Stimulated activated naive CD4-positive, alpha-beta T cell treated with Interleukin-2 at 50 U/mL for 16 hours (primary cell): Measurements from ENCODE around the gene IL27RA.
A peak's percentile ranks its signal among the peaks of the same experiment; 100 is the strongest.
"Not testable (repeated sequence)": the region's sequence is repeated elsewhere in the genome, so short reads cannot be mapped to it uniquely, and the experiment has no call there.

Source experiments
- DNase-seq: peaks from one replicate; lab custom pipeline; 2025; lab: John Stamatoyannopoulos, UW

IL27RA gene

GRCh38 chr19:14030997-14031718 is 404 bp upstream of the IL27RA start:
- no peak for DNase-seq

- DNase-seq: no peak
Observed at GRCh38 chr19:14033946-14034345, 2.4 kb downstream of the IL27RA start.

DNA sequence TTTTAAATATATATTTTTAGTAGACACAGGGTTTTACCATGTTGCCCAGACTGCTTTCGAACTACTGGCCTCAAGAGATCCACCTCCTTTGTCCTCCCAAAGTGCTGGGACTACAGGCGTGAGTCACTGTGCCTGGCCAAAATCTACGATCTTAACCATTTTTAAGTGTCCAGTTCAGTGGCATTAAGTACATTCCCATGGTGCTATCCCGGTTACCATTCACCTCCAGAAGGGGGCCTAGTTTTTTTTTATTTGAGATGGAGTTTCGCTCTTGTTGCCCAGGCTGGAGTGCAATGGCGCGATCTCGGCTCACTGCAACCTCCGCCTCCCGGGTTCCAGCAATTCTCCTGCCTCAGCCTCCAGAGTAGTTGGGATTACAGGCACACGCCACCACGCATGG is 3.6 kb downstream of the IL27RA start:
- DNase-seq: not testable (repeated sequence)

DNA sequence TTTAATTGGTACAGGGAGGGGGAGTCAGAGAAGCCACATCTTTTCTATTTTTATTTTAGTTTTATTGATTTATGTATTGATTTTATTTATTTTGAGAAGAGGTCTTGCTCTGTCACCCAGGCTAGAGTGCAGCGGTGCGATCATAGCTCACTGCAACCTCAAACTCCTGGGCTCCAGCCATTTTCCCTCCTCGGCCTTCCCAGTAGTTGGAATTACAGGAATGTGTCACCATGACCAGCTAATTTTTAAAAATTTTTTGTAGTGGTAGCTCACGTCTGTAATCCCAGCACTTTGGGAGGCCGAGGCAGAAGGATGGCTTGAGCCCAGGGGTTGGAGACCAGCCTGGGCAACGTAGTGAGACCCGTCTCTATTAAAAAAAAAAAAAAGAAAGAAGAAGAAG is 4.1 kb downstream of the IL27RA start:
- no peak for DNase-seq

DNA sequence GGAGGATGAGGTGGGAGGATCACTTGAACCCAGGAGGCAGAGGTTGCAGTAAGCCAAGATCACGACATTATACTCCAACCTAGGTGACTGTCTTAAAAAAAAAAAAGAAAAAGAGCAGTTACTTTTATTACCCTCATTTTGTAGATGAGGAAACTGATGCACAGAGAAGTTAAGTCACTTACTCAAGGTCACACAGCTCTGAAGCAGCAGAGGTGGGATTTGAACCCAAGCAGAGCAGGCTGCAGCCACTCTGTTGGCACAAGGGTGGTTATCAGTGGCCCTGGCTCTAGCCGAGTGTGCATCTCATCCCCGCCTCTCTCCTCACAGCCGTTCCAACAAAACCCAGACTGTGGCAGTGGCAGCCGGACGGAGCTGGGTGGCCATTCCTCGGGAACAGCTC is 7.6 kb downstream of the IL27RA start:
- DNase-seq: no peak

DNA sequence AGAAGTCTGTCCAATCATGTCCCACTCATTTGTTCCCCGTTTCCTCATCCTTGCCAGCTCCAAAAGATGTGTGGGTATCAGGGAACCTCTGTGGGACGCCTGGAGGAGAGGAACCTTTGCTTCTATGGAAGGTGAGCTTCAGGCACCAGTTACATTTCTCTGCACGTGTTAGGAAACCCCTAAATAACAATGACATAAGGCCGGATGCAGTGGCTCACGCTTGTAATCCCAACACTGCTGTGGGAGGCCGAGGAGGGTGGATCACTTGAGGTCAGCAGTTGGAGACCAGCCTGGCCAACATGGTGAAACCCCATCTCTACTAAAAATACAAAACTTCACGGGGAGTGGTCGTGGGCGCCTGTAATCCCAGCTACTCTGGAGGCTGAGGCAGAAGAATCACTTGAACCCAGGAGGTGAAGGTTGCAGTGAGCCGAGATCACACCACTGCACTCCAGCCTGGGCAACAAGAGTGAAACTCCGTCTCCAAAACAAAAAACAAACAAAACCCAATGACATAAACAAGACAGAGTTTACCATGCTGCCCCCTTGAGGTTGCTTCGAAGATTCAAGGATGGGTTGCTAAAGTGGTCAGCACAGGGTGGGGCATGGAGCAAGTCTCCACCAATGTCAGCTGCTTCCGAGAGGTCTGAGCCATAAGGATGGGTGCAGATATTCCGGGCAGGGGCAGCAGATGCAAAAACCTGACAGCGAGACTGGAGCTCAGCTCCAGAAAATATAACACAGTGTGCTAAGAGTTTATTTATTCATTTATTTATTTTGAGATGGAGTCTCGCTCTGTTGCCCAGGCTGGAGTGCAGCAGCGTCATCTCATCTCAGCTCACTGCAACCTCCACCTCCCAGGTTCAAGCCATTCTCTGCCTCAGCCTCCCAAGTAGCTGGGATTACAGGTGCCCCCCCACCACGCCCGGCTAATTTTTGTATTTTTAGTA is 11.4 kb downstream of the IL27RA start:
- DNase-seq: peak; percentile 7

DNA sequence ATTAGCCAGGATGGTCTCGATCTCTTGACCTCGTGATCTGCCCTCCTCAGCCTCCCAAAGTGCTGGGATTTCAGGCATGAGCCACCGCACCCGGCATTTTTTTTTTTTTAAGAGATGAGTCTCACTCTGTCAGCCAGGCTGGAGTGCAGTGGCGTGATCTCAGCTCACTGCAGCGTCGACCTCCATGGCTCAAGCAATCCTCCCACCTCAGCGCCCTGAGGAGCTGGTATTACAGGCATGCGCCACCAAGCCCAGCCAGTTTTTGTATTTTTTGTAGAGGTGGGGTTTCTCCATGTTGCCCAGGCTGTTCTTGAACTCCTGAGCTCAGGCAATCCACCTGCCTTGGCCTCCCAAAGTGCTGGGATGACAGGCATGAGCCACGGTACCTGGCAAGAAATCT is 16.3 kb downstream of the IL27RA start:
- DNase-seq: not testable (repeated sequence)

DNA sequence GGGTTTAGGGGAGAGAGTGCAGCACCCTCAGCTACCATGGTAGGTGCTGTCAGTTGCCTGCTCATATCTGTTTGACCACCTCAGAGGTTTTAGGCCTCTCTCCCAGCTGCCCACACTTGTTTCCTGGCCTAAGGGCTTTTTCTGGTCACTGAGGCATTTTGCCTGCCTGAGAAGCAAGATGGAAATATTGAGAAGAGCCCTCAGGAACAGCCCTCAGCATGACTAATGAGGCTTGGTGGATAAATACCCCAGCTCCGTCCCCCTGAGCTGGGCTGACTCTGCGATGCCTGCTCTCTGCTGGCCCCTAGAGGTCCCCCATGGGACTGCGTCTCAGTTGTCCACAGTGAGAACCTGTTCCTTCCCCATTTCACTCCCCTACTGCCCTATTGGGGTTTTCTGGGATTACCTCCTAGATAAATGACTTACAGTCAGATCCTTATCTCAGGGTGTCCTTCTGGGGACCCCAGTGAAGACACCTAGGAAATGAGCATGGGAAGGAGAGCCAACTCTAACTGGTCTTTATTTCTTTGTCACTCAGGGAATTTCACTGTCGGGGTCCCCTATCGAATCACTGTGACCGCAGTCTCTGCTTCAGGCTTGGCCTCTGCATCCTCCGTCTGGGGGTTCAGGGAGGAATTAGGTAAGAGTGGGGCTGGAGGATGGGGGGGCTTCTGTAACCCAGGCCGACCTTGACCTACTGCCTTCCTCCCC is 17.0 kb downstream of the IL27RA start:
- DNase-seq: peak; percentile 70

DNA sequence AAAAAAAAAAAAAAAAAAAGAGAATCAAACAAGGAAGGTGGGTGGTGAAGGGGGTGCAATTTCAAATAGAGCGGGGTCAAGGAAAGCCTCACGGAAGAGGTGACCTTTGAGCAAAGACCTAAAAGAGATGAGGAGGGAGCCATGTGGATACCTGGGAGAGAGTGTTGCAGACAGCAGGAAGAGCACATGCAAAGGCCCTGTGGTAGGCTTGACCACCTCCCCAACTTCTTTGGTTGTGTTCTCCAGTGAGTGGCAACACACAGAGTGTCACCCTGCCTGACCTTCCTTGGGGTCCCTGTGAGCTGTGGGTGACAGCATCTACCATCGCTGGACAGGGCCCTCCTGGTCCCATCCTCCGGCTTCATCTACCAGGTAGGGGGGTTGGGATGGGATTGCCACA is 18.9 kb downstream of the IL27RA start:
- DNase-seq: no peak

DNA sequence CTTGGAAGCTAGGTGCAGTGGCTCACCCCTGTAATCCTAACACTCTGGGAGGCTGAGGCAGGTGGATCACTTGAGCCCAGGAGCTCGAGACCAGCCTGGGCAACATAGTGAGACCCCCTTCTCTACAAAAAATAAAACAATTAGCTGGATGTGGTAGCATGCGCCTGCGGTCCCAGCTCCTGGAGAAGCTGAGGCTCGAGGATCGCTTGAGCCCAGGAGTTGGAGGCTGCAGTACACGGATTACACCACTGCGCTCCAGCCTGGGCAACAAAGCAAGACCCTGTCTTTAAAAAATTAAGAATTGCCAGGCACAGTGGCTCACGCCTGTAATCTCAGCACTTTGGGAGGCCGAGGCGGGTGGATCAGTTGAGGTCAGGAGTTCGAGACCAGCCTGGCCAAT is 19.4 kb downstream of the IL27RA start:
- DNase-seq: not testable (repeated sequence)

DNA sequence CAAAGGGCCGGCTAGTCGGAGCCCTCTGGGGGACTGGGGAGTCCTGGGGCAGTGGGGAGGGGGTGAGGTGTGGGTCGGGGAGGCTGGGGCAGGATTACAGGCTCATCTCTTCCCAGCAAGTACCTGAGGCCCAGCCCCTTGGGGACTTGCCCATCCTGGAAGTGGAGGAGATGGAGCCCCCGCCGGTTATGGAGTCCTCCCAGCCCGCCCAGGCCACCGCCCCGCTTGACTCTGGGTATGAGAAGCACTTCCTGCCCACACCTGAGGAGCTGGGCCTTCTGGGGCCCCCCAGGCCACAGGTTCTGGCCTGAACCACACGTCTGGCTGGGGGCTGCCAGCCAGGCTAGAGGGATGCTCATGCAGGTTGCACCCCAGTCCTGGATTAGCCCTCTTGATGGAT is 20.4 kb downstream of the IL27RA start:
- no peak for DNase-seq

GRCh38 chr19:14052470-14052869 is 20.9 kb downstream of the IL27RA start:
- no peak for DNase-seq

DNA sequence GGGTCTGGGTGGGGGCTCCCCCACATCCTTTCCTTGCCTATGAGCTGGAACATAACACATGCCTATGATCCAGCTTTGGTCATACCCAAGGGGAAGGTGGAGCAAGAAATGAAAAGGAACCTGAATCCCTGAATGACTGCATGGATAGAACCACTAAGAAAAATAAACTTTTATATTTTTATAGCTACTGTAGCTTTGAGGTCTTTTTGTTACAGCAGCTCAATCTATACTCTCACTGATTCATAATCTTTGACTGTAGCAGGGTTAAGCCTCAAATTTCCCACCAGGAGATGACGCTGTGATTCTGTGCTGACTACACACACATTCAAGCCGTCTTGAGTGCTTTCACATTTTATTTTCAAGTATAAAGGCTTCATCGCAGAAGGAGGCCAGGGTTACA is 21.5 kb downstream of the IL27RA start:
- DNase-seq: no peak

GRCh38 chr19:14053500-14053899 is 21.9 kb downstream of the IL27RA start:
- DNase-seq: no peak

- no peak for DNase-seq
Observed at GRCh38 chr19:14054099-14054498, 22.5 kb downstream of the IL27RA start.

- DNase-seq: no peak
Observed at GRCh38 chr19:14054721-14055120, 23.2 kb downstream of the IL27RA start.

- no peak for DNase-seq
Observed at GRCh38 chr19:14055396-14055795, 23.8 kb downstream of the IL27RA start.

GRCh38 chr19:14056069-14056666 is 24.6 kb downstream of the IL27RA start:
- DNase-seq: no peak

DNA sequence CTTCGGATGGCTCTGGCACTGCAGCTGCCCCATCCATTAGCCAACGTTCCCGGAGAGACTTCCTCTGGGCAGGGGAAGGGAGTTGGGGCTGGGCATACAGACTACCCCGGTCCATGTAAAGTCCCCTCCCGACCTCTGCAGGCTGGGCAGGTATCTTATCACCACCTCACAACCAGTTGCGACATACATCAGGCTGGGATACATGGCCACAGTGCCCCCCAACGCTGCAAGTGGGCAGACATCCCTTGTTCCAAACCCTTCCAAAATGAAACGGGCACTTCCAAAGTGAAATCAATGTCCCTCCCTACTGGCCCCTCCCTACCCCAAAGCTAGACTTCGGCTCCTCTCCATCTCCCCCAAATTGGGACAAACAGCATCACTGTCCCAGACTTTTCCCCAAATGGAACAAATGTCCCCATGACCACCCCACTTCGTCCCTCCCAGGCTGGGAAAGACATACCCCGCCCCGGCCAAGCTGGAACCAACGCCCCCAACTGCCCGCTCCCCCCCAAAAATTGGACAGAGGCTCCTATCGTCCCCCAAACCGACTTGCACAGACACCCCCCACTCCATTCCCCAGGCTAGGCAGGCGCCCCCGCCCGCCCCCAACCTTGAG is 25.3 kb downstream of the IL27RA start:
- DNase-seq: no peak

GRCh38 chr19:14058182-14059092 is 26.9 kb downstream of the IL27RA start:
- DNase-seq: no peak

GRCh38 chr19:14059093-14059480 is 27.5 kb downstream of the IL27RA start:
- DNase-seq: peak; percentile 38
